ENCODE data around the gene ATP6V1C2.

ATP6V1C2 gene

GRCh38 chr2:10775831-10776230 is 54.4 kb downstream of the ATP6V1C2 start:
- Histone ChIP-seq H3K4me3 (ENCODE audit: low read depth, low read length) (no peak overlapping the region), H3K9me3 (no peaks in the 10 kb centered on the region), H3K36me3 (peaks cover 23% of the 10 kb centered on the region), H3K4me1 (peaks cover 4% of the 10 kb centered on the region; the same call in 1 of the 2 replicates), H3K27me3 (no peaks in the 10 kb centered on the region)
- no peak for DNase-seq
- TF ChIP-seq CTCF (IDR thresholded peaks at IDR 0.05; ENCODE audit: low read depth, low read length): no peak

- Histone ChIP-seq H3K27me3 (no peaks in the 10 kb centered on the region), H3K9me3 (no peaks in the 10 kb centered on the region), H3K36me3 (peaks cover 26% of the 10 kb centered on the region), H3K4me3 (ENCODE audit: low read depth, low read length) (no peak overlapping the region), H3K4me1 (peaks cover 4% of the 10 kb centered on the region; the same call in 1 of the 2 replicates)
- DNase-seq: no peak
- no peak for TF ChIP-seq CTCF (IDR thresholded peaks at IDR 0.05; ENCODE audit: low read depth, low read length)
These were observed 55.0 kb downstream of the ATP6V1C2 start for GRCh38 chr2:10776231-10776977.

- Histone ChIP-seq H3K4me1 (peaks cover 4% of the 10 kb centered on the region; the same call in 1 of the 2 replicates), H3K27me3 (no peaks in the 10 kb centered on the region), H3K36me3 (peaks cover 34% of the 10 kb centered on the region), H3K9me3 (no peaks in the 10 kb centered on the region), H3K4me3 (ENCODE audit: low read depth, low read length) (no peak overlapping the region)
- no peak for DNase-seq
- no peak for TF ChIP-seq CTCF (IDR thresholded peaks at IDR 0.05; ENCODE audit: low read depth, low read length)
These were observed 55.8 kb downstream of the ATP6V1C2 start for GRCh38 chr2:10777111-10777841.

- Histone ChIP-seq H3K36me3 (peaks cover 39% of the 10 kb centered on the region), H3K27me3 (no peaks in the 10 kb centered on the region), H3K4me3 (ENCODE audit: low read depth, low read length) (no peak overlapping the region), H3K9me3 (no peaks in the 10 kb centered on the region), H3K4me1 (peaks cover 4% of the 10 kb centered on the region; the same call in 1 of the 2 replicates)
- no peak for DNase-seq
- no peak for TF ChIP-seq CTCF (IDR thresholded peaks at IDR 0.05; ENCODE audit: low read depth, low read length)
These were observed 56.7 kb downstream of the ATP6V1C2 start for GRCh38 chr2:10777842-10778723.

GRCh38 chr2:10778724-10779115 is 57.3 kb downstream of the ATP6V1C2 start:
- no peak for TF ChIP-seq CTCF (IDR thresholded peaks at IDR 0.05; ENCODE audit: low read depth, low read length)
- Histone ChIP-seq H3K36me3 (peaks cover 46% of the 10 kb centered on the region), H3K9me3 (no peaks in the 10 kb centered on the region), H3K27me3 (no peaks in the 10 kb centered on the region), H3K4me3 (ENCODE audit: low read depth, low read length) (no peak overlapping the region), H3K4me1 (peaks cover 4% of the 10 kb centered on the region; the same call in 1 of the 2 replicates)
- DNase-seq: no peak
